Caco-2 (cell line): Measurements from ENCODE around the gene LRRC4C. TPM values are rescaled to one million over a fixed set of nuclear protein-coding genes. Genes with fewer than 3 reads are reported as not detected.

Experiments
- BruUV-seq: library from RNA; stranded (reverse); fragments of 400-500 nt; replicated peaks from 2 replicates; lab custom pipeline; 2021; lab: Mats Ljungman, UMichigan
- CTCF ChIA-PET: fragments of 300-600 bp; sonication (Branson Sonifier 250); formaldehyde crosslinking; loops from one replicate; lab custom pipeline; 2022; ENCODE audit warnings: antibody characterized with exemption; lab: Charles Lee
- POLR2A ChIA-PET: fragments of 300-600 bp; sonication (Branson Sonifier 250); formaldehyde crosslinking; loops from one replicate; lab custom pipeline; 2022; ENCODE audit warnings: antibody characterized with exemption; lab: Charles Lee
- DNase-seq, 2 experiments: peaks; one replicate each; pipeline versions ENCODE4 v3.0.0 to v3.0.0-alpha.2; 2020 to 2022
- H3K27me3 ChIP-seq: replicated peaks from 2 replicates; pipeline ENCODE4 v1.6.0; 2011; ENCODE audit warnings: low read length; ENCODE audit not compliant: control insufficient read depth, insufficient read depth
- H3K36me3 ChIP-seq: 2 replicates; pipeline ENCODE4 v1.5.1; 2011; ENCODE audit warnings: low read length; ENCODE audit not compliant: control insufficient read depth, insufficient read depth
- H3K4me1 ChIP-seq: fragments of 250-450 bp; sonication (Bioruptor Pico); 2 replicates; pipeline ENCODE4 v1.5.1; 2020; ENCODE audit warnings: mild to moderate bottlenecking
- H3K4me3 ChIP-seq: 2 replicates; pipeline ENCODE4 v1.5.1; 2011; ENCODE audit warnings: low read depth, mild to moderate bottlenecking, control low read depth, low read length
- H3K9me3 ChIP-seq: fragments of 250-450 bp; sonication (Bioruptor Pico); 2 replicates; pipeline ENCODE4 v1.5.1; 2020; ENCODE audit warnings: mild to moderate bottlenecking, moderate library complexity
- H3K27ac Mint-ChIP-seq: one replicate; pipeline ENCODE4 v1.8.0; 2022; ENCODE audit warnings: mixed read lengths; ENCODE audit not compliant: unreplicated experiment
- H3K27me3 Mint-ChIP-seq: one replicate; pipeline ENCODE4 v1.8.0; 2022; ENCODE audit warnings: mixed read lengths; ENCODE audit not compliant: insufficient read depth, unreplicated experiment
- H3K36me3 Mint-ChIP-seq: one replicate; pipeline ENCODE4 v1.8.0; 2022; ENCODE audit warnings: mild to moderate bottlenecking, mixed read lengths; ENCODE audit not compliant: insufficient read depth, unreplicated experiment
- H3K4me1 Mint-ChIP-seq: one replicate; pipeline ENCODE4 v1.8.0; 2022; ENCODE audit warnings: low read depth, mixed read lengths; ENCODE audit not compliant: unreplicated experiment
- H3K4me3 Mint-ChIP-seq: one replicate; pipeline ENCODE4 v1.8.0; 2022; ENCODE audit warnings: mild to moderate bottlenecking, moderate library complexity, mixed read lengths; ENCODE audit not compliant: unreplicated experiment
- H3K9me3 Mint-ChIP-seq: one replicate; pipeline ENCODE4 v1.8.0; 2022; ENCODE audit warnings: mixed read lengths; ENCODE audit not compliant: unreplicated experiment
- CTCF ChIP-seq, 2 experiments: fragments of 200-600 bp in 1 of 2; IDR thresholded peaks; 1 replicate in 1 of 2; 2 replicates in 1 of 2; pipeline versions ENCODE4 v1.5.1 to v1.8.0; 2011 to 2022; ENCODE audit warnings: antibody characterized with exemption in 1 of 2, control low read depth in 1 of 2, inconsistent platforms in 1 of 2, low read depth in 1 of 2, low read length in 1 of 2, mild to moderate bottlenecking in 1 of 2, moderate library complexity in 1 of 2; ENCODE audit not compliant: insufficient read depth in 1 of 2, severe bottlenecking in 1 of 2, unreplicated experiment in 1 of 2
- intact Hi-C: fragments of 100-400 bp; cut with micrococcal nuclease; formaldehyde crosslinking; loops from one replicate; pipeline ENCODE4 v1.10.0; 2022; ENCODE audit not compliant: unreplicated experiment
- total RNA-seq: library from RNA; stranded (reverse); gene quantifications from 2 replicates; pipeline ENCODE4 v1.2.3, GENCODE V29; 2022

The LRRC4C gene
- total RNA-seq, 1 experiment from 2014 or later: not detected

DNA sequence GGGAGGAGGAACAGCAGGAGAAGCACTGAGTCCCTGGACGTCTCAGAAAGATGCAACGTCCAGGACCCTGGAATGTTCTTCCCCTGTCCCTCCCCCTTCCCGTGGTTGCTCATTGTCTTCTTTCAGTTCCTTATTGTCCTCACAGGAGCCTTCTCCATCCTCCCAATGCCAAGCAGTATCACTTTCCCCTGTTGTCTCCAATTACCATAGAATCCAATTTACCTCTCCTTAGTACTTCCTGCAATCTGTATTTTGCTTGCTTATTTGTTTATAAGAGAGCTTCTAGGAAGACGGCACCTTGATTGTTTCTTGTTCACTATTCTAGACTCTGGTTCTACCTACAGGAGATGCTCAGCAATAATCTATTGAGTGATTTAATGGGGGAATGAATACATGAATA, 1273.7 kb downstream of the LRRC4C start:
- POLR2A ChIA-PET: no interaction called here
- H3K9me3 ChIP-seq: no peaks in the 10 kb centered on the region
- H3K36me3 ChIP-seq: no peaks in the 10 kb centered on the region
- no peaks in the 10 kb centered on the region for H3K27me3 ChIP-seq
- intact Hi-C loops: no loop called here
- no TSS peak for BruUV-seq
- Mint-ChIP-seq H3K36me3 (no peaks in the 10 kb centered on the region), H3K9me3 (no peaks in the 10 kb centered on the region), H3K4me1 (no peaks in the 10 kb centered on the region), H3K27ac (no peak overlapping the region), H3K4me3 (no peak overlapping the region), H3K27me3 (peaks cover 4% of the 10 kb centered on the region)
- no peak for DNase-seq
- H3K4me3 ChIP-seq: no peak overlapping the region
- CTCF ChIA-PET: no interaction called here
- no peak for TF ChIP-seq CTCF (IDR thresholded peaks at IDR 0.05; ENCODE audit: insufficient read depth in 1 of 2, low read depth in 1 of 2, low read length in 1 of 2, severe bottlenecking in 1 of 2, unreplicated experiment in 1 of 2)
- H3K4me1 ChIP-seq: no peaks in the 10 kb centered on the region

GRCh38 chr11:40183073-40184064, 1276.1 kb downstream of the LRRC4C start:
- DNase-seq: no peak
- ChIA-PET POLR2A (no interaction called here), CTCF (no interaction called here)
- Mint-ChIP-seq H3K9me3 (no peaks in the 10 kb centered on the region), H3K36me3 (no peaks in the 10 kb centered on the region), H3K4me3 (no peak overlapping the region), H3K27me3 (peaks cover 4% of the 10 kb centered on the region), H3K27ac (no peak overlapping the region), H3K4me1 (no peaks in the 10 kb centered on the region)
- intact Hi-C loops: no loop called here
- Histone ChIP-seq H3K4me3 (no peak overlapping the region), H3K9me3 (no peaks in the 10 kb centered on the region), H3K36me3 (no peaks in the 10 kb centered on the region), H3K27me3 (no peaks in the 10 kb centered on the region), H3K4me1 (no peaks in the 10 kb centered on the region)
- no peak for TF ChIP-seq CTCF (IDR thresholded peaks at IDR 0.05; ENCODE audit: insufficient read depth in 1 of 2, low read depth in 1 of 2, low read length in 1 of 2, severe bottlenecking in 1 of 2, unreplicated experiment in 1 of 2)
- no TSS peak for BruUV-seq

DNA sequence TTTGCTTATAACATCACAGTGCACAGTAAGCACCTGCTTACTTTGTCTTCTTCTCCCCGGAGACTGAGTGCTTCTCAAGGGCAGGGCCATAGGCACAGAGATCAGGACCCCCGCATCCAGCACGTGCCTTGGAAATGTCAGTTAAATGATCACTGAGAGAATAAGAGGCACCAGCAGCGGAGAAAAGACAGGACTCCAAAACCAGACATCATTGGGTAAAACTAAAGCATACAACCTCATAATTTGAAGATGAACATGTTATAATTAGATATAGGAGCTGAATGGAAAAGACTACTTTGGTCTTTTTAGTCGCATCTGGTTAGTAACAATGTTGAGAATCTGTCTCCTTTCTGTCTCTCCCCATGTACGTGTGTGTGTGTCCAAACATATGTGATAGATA, 1279.9 kb downstream of the LRRC4C start:
- H3K27ac Mint-ChIP-seq: no peak overlapping the region
- no peaks in the 10 kb centered on the region for H3K9me3 Mint-ChIP-seq
- CTCF ChIA-PET: no interaction called here
- BruUV-seq: no TSS peak
- Histone ChIP-seq H3K4me3 (no peak overlapping the region), H3K4me1 (no peaks in the 10 kb centered on the region), H3K9me3 (no peaks in the 10 kb centered on the region), H3K27me3 (no peaks in the 10 kb centered on the region), H3K36me3 (no peaks in the 10 kb centered on the region)
- TF ChIP-seq CTCF (IDR thresholded peaks at IDR 0.05; ENCODE audit: insufficient read depth in 1 of 2, low read depth in 1 of 2, low read length in 1 of 2, severe bottlenecking in 1 of 2, unreplicated experiment in 1 of 2): no peak
- peaks cover 4% of the 10 kb centered on the region for H3K27me3 Mint-ChIP-seq
- POLR2A ChIA-PET: no interaction called here
- H3K4me3 Mint-ChIP-seq: no peak overlapping the region
- H3K4me1 Mint-ChIP-seq: no peaks in the 10 kb centered on the region
- no peaks in the 10 kb centered on the region for H3K36me3 Mint-ChIP-seq
- intact Hi-C loops: no loop called here
- DNase-seq: no peak
